ENCODE results near the gene SYT1.

Gene SYT1

GRCh38 chr12:79439175-79439825 lies 574.7 kb downstream of the SYT1 start:
- ChIA-PET CTCF (interaction anchor here (1.1 to 1.3 kb wide), 2 partner anchors 10 to 12 kb away, joined by 3 read pairs; no protein-coding TSS in a partner anchor), POLR2A (no interaction called here)
- no peak for DNase-seq (ENCODE audit: extremely low spot score)
- TF ChIP-seq, protein P1, sequence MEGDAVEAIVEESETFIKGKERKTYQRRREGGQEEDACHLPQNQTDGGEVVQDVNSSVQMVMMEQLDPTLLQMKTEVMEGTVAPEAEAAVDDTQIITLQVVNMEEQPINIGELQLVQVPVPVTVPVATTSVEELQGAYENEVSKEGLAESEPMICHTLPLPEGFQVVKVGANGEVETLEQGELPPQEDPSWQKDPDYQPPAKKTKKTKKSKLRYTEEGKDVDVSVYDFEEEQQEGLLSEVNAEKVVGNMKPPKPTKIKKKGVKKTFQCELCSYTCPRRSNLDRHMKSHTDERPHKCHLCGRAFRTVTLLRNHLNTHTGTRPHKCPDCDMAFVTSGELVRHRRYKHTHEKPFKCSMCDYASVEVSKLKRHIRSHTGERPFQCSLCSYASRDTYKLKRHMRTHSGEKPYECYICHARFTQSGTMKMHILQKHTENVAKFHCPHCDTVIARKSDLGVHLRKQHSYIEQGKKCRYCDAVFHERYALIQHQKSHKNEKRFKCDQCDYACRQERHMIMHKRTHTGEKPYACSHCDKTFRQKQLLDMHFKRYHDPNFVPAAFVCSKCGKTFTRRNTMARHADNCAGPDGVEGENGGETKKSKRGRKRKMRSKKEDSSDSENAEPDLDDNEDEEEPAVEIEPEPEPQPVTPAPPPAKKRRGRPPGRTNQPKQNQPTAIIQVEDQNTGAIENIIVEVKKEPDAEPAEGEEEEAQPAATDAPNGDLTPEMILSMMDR (IDR thresholded peaks at IDR 0.05; ENCODE audit: control extremely low read depth, extremely low read depth, low read depth, missing control alignments) = no peak

- CTCF ChIA-PET = no interaction called here
- DNase-seq (ENCODE audit: extremely low spot score) = no peak
- POLR2A ChIA-PET = no interaction called here
- TF ChIP-seq, protein P1 (IDR thresholded peaks at IDR 0.05; ENCODE audit: control extremely low read depth, extremely low read depth, low read depth, missing control alignments) = no peak
These were observed 577.0 kb downstream of the SYT1 start for GRCh38 chr12:79441534-79441933.

DNA sequence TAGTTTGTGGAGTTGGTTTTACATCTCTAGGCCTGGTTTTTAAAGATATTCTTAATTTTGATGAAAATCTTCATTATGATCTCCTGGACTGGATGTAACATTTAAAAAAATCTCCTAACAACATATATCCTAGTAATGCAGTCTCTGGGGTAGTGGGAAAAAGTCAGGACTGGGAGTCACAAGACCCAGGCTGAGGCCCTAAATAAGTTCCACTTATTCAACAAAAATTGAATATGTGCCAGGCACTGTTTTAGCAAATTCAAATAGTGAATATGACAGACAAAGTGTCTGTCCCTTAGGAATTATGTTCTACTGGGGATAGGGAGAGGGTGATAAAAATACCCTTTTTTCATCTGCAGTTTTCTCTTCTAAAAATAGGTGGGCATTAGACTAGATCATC lies 577.8 kb downstream of the SYT1 start:
- POLR2A ChIA-PET = no interaction called here
- TF ChIP-seq, protein P1 (IDR thresholded peaks at IDR 0.05; ENCODE audit: control extremely low read depth, extremely low read depth, low read depth, missing control alignments) = no peak
- CTCF ChIA-PET = no interaction called here
- DNase-seq (ENCODE audit: extremely low spot score) = no peak

DNA sequence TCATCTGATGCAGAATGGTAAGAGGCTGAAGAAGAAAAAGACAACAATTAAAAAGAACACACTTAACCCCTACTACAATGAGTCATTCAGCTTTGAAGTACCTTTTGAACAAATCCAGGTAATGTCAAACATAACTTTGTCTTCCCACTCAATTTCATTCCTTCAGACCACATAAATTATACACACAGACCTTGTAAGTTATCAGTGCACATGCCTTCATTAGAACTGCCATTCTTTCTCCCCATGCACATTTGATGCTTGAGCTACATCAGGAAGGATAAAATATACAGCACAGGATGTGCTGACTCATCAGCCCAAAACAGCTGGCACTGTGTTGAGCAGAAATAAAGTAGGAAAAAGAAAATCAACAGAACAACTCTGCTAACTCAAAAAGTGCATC lies 579.5 kb downstream of the SYT1 start:
- DNase-seq (ENCODE audit: extremely low spot score) = no peak
- ChIA-PET CTCF (interaction anchor here (1.0 to 1.4 kb wide), 3 partner anchors 9 to 24 kb away, joined by 3 to 4 read pairs (median 3); no protein-coding TSS in a partner anchor), POLR2A (no interaction called here)
- TF ChIP-seq, protein P1 (IDR thresholded peaks at IDR 0.05; ENCODE audit: control extremely low read depth, extremely low read depth, low read depth, missing control alignments) = no peak

GRCh38 chr12:79448816-79449215 lies 584.2 kb downstream of the SYT1 start:
- CTCF ChIA-PET = interaction anchor here (1.2 to 1.3 kb wide), 2 partner anchors 10 to 27 kb away, joined by 3 read pairs; no protein-coding TSS in a partner anchor
- DNase-seq (ENCODE audit: extremely low spot score) = no peak
- TF ChIP-seq, protein P1 (IDR thresholded peaks at IDR 0.05; ENCODE audit: control extremely low read depth, extremely low read depth, low read depth, missing control alignments) = no peak
- POLR2A ChIA-PET = no interaction called here

DNA sequence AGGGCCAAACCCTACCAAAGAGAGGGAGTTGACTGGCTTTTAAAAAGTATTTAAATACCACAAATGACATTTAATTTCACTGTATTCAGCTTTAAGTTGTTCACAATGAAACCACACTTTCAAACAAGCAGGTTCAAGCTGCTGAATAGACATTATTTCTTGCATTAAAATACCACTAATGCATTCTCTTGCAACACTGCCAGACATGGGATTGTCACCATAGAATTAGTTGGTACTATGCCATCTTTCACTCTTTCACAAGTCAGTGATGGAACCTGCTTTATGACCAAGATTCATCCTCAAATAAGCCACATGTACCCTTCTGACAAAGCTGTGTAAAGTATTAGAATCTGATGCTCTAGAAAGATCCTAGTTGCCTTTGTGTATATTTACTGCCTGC lies 586.8 kb downstream of the SYT1 start:
- ChIA-PET POLR2A (no interaction called here), CTCF (interaction anchor here (1.3 kb wide), 1 partner anchor 13 kb away, joined by 3 read pairs; no protein-coding TSS in a partner anchor)
- TF ChIP-seq, protein P1 (IDR thresholded peaks at IDR 0.05; ENCODE audit: control extremely low read depth, extremely low read depth, low read depth, missing control alignments) = no peak
- no peak for DNase-seq (ENCODE audit: extremely low spot score)
